Stimulated activated CD4-positive, alpha-beta T cell treated with anti-CD3 and anti-CD28 coated beads, TNF-alpha, amount 100 ng/mL, for 24 hours (primary cell): ENCODE results near the gene NCCRP1.
"Not testable (repeated sequence)": the region's sequence is repeated elsewhere in the genome, so short reads cannot be mapped to it uniquely, and the experiment has no call there.

Experiments
- DNase-seq, 3 experiments: peaks; one replicate each; pipeline ENCODE4 v3.0.0-alpha.2; 2020; ENCODE audit warnings: low read depth in 3 of 3

The NCCRP1 gene

GRCh38 chr19:39208175-39208795 lies 11.5 kb downstream of the NCCRP1 start:
- DNase-seq: no peak

- DNase-seq: no peak
These were observed 12.4 kb downstream of the NCCRP1 start for GRCh38 chr19:39209196-39209595.

GRCh38 chr19:39211731-39212374 lies 15.1 kb downstream of the NCCRP1 start:
- DNase-seq: no peak

- DNase-seq: peak; percentile 15 to 63 (median 38)
These were observed 15.6 kb downstream of the NCCRP1 start for GRCh38 chr19:39212375-39212742.

- not testable (repeated sequence) for DNase-seq
These were observed 18.6 kb downstream of the NCCRP1 start for GRCh38 chr19:39215323-39215722.

GRCh38 chr19:39217094-39217493 lies 20.3 kb downstream of the NCCRP1 start:
- DNase-seq: no peak

- no peak for DNase-seq
These were observed 21.7 kb downstream of the NCCRP1 start for GRCh38 chr19:39218230-39219007.

- not testable (repeated sequence) for DNase-seq
These were observed 22.3 kb downstream of the NCCRP1 start for GRCh38 chr19:39219108-39219507.

GRCh38 chr19:39223703-39224279 lies 27.0 kb downstream of the NCCRP1 start:
- no peak for DNase-seq

GRCh38 chr19:39224910-39225309 lies 28.1 kb downstream of the NCCRP1 start:
- no peak for DNase-seq

- no peak for DNase-seq
These were observed 33.5 kb downstream of the NCCRP1 start for GRCh38 chr19:39230096-39230764.

- no peak for DNase-seq
These were observed 35.9 kb downstream of the NCCRP1 start for GRCh38 chr19:39232708-39233107.

GRCh38 chr19:39236527-39236926 lies 39.8 kb downstream of the NCCRP1 start:
- no peak for DNase-seq

- peak; percentile 11 to 54 (median 18) for DNase-seq
These were observed 40.7 kb downstream of the NCCRP1 start for GRCh38 chr19:39237200-39238184.

GRCh38 chr19:39238209-39238608 lies 41.4 kb downstream of the NCCRP1 start:
- no peak for DNase-seq

GRCh38 chr19:39238944-39239343 lies 42.2 kb downstream of the NCCRP1 start:
- no peak for DNase-seq

GRCh38 chr19:39240421-39240820 lies 43.7 kb downstream of the NCCRP1 start:
- no peak for DNase-seq

- not testable (repeated sequence) for DNase-seq
These were observed 47.0 kb downstream of the NCCRP1 start for GRCh38 chr19:39243741-39244140.

GRCh38 chr19:39244410-39245100 lies 47.8 kb downstream of the NCCRP1 start, which contains the start of gene IFNL3:
IFNL3 (minus strand) TSS chr19:39245006; CDS start chr19:39244967, 39 bp downstream.
- DNase-seq: not testable (repeated sequence)

GRCh38 chr19:39245166-39245565 lies 48.4 kb downstream of the NCCRP1 start:
- not testable (repeated sequence) for DNase-seq
